Left ventricle myocardium inferior (tissue), 1 donor: Measurements from ENCODE around the gene CCS. TPM values are rescaled to one million over a fixed set of nuclear protein-coding genes. Genes with fewer than 3 reads are reported as not detected.

Source experiments
- DNase-seq: peaks from one replicate; pipeline ENCODE4 v3.0.0-alpha.2; 2020
- H3K27ac ChIP-seq: fragments of 200-600 bp; replicated peaks from 2 replicates; pipeline ENCODE4 v1.8.0; 2021
- H3K27me3 ChIP-seq: fragments of 200-600 bp; 2 replicates; pipeline ENCODE4 v1.8.0; 2021; ENCODE audit warnings: low read depth
- H3K36me3 ChIP-seq: fragments of 200-600 bp; 2 replicates; pipeline ENCODE4 v1.8.0; 2021
- H3K4me1 ChIP-seq: fragments of 200-600 bp; 2 replicates; pipeline ENCODE4 v1.8.0; 2021
- H3K4me3 ChIP-seq: fragments of 200-600 bp; 2 replicates; pipeline ENCODE4 v1.8.0; 2021; ENCODE audit warnings: mild to moderate bottlenecking, moderate library complexity
- H3K9me3 ChIP-seq: fragments of 200-600 bp; replicated peaks from 2 replicates; pipeline ENCODE4 v1.8.0; 2021
- intact Hi-C: fragments of 100-400 bp; cut with micrococcal nuclease; formaldehyde crosslinking; loops from one replicate; pipeline ENCODE4 v1.11.0; 2022
- total RNA-seq: library from RNA; stranded (reverse); fragmentation: NEBNext Ultra II Directional; extraction: Animal tissue kit (Norgen Biotek cat#: 25700); gene quantifications from one replicate; pipeline ENCODE4 v1.2.1, GENCODE V29; 2021
- TF ChIP-seq, protein P1 (sequence below): fragments of 200-600 bp; IDR thresholded peaks from 2 replicates; pipeline ENCODE4 v1.8.0; 2021; ENCODE audit warnings: antibody characterized with exemption, mild to moderate bottlenecking, borderline replicate concordance
- donor health status: DM: no; HTN: yes; CAD: no; lungs with severe emphysema.

CCS gene
- total RNA-seq, 1 donor from 2014 or later = 25.3 TPM

DNA sequence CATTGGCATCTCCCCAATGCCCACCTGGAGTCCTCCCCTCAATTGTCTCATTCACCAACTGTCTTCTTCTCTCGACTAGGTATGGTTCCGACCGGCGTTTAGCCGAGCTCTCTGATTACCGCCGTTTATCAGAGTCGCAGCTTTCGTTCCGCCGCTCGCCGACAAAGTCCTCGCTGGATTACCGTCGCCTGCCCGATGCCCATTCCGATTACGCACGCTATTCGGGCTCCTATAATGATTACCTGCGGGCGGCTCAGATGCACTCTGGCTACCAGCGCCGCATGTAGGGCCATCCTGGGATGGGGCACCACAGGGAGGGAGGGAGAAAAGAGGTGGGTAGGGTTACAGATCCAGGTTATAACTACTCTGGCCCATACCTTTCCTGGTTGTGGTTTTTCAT, 33.4 kb downstream of the CCS start:
- Histone ChIP-seq H3K9me3 (no peaks in the 10 kb centered on the region), H3K36me3 (peaks cover 70% of the 10 kb centered on the region), H3K27me3 (no peaks in the 10 kb centered on the region), H3K4me3 (no peak overlapping the region), H3K4me1 (peaks cover 66% of the 10 kb centered on the region), H3K27ac (no peak overlapping the region)
- TF ChIP-seq, protein P1, sequence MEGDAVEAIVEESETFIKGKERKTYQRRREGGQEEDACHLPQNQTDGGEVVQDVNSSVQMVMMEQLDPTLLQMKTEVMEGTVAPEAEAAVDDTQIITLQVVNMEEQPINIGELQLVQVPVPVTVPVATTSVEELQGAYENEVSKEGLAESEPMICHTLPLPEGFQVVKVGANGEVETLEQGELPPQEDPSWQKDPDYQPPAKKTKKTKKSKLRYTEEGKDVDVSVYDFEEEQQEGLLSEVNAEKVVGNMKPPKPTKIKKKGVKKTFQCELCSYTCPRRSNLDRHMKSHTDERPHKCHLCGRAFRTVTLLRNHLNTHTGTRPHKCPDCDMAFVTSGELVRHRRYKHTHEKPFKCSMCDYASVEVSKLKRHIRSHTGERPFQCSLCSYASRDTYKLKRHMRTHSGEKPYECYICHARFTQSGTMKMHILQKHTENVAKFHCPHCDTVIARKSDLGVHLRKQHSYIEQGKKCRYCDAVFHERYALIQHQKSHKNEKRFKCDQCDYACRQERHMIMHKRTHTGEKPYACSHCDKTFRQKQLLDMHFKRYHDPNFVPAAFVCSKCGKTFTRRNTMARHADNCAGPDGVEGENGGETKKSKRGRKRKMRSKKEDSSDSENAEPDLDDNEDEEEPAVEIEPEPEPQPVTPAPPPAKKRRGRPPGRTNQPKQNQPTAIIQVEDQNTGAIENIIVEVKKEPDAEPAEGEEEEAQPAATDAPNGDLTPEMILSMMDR = no peak
- DNase-seq = no peak
- intact Hi-C loops = no loop called here

DNA sequence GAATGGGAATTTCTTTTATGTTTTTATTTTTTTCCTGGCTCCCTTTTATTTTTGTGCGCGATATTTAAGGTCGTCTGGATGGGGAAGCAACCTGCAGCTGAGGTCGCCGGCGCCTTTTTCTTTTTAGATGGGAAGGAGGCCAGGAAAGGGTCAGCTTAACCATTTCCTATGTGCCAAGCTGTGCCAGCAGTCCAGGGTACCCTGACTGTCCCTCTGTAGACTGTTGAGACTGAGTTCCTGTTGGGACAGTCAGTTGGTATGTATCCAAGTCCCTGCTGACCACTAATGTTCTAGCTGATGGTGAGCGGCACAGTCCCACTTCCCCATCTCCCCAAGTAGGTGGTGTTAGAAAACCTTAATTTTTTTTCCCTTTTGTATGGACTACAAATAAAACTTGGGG, 33.9 kb downstream of the CCS start:
- TF ChIP-seq, protein P1 = no peak
- intact Hi-C loops = no loop called here
- H3K4me1 ChIP-seq = peaks cover 64% of the 10 kb centered on the region
- no peaks in the 10 kb centered on the region for H3K27me3 ChIP-seq
- H3K4me3 ChIP-seq = no peak overlapping the region
- no peak overlapping the region for H3K27ac ChIP-seq
- H3K36me3 ChIP-seq = peaks cover 70% of the 10 kb centered on the region
- DNase-seq = no peak
- H3K9me3 ChIP-seq = no peaks in the 10 kb centered on the region

DNA sequence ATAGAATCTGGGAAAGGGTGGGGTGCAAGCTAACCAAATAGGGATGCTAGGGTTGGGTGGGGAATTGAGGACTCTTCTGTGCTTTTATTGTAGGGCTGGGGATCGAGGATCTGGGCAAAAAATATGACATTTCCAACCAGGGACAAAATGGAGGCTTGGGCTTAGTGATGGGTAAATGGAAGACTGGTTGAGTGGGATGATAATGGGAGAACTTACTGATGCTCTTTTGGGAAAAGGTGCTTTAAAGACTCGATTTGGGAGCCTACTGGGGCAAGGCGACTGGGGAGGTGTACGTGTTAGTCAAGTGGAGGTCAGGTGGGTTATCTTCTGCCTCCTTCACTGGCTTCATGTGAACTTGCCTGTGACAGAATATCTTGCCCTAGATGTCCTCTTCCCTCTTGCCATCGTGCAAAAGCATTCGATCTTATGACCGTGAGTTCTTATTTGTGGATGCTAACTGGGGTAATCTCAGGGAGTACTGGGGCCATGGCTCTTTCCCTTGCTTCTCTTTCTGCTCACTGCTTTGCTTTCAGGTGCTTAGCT, 35.1 kb downstream of the CCS start:
- Histone ChIP-seq H3K4me1 (peaks cover 59% of the 10 kb centered on the region), H3K27ac (no peak overlapping the region)
- intact Hi-C loops = no loop called here

GRCh38 chr11:66629356-66629755, 36.4 kb downstream of the CCS start:
- no peak for DNase-seq
- H3K9me3 ChIP-seq = no peaks in the 10 kb centered on the region
- TF ChIP-seq, protein P1 = no peak
- H3K4me3 ChIP-seq = no peak overlapping the region
- H3K27me3 ChIP-seq = no peaks in the 10 kb centered on the region
- peaks cover 63% of the 10 kb centered on the region for H3K36me3 ChIP-seq
- H3K4me1 ChIP-seq = peaks cover 49% of the 10 kb centered on the region
- H3K27ac ChIP-seq = no peak overlapping the region
- intact Hi-C loops = no loop called here

More for the DNA sequence above, 35.1 kb downstream of the CCS start:
- H3K36me3 ChIP-seq = peaks cover 69% of the 10 kb centered on the region
- H3K9me3 ChIP-seq = no peaks in the 10 kb centered on the region
- no peak for DNase-seq
- H3K4me3 ChIP-seq = no peak overlapping the region
- H3K27me3 ChIP-seq = no peaks in the 10 kb centered on the region
- TF ChIP-seq, protein P1 = no peak

DNA sequence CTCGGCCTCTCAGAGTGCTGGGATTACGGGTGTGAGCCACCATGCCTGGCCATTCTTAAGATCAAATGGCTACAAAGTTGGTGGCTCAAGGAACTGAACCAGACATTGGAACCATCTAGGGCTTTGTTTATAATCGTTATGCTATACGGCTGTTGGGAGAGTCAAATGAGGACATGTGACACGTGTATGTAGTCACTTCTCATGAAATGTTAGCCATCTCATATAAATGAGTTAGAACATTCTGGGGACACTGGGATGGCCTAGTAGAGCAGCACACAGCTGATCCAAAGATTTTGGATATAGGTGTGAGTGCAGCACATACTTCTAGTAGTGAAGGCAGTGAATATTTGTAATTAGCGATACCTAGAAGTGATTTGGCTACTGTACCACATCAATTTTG, 38.9 kb downstream of the CCS start:
- Histone ChIP-seq H3K27me3 (no peaks in the 10 kb centered on the region), H3K27ac (no peak overlapping the region), H3K4me1 (peaks cover 36% of the 10 kb centered on the region), H3K4me3 (no peak overlapping the region), H3K9me3 (no peaks in the 10 kb centered on the region), H3K36me3 (peaks cover 38% of the 10 kb centered on the region)
- TF ChIP-seq, protein P1 = no peak
- intact Hi-C loops = no loop called here
- DNase-seq = no peak
